ENCODE results near the gene ANKRD13B. TPM values are rescaled to one million over a fixed set of nuclear protein-coding genes. Genes with fewer than 3 reads are reported as not detected.

The ANKRD13B gene
- total and polyA plus RNA-seq, 2 of the 13 experiments (the other 11 are each of a cell fraction or from before 2014, with no cell fraction given) = 1.7 to 1.8 TPM

GRCh38 chr17:29617481-29618271 is 24.7 kb downstream of the ANKRD13B start (continued):
- TF ChIP-seq NFAT5 (CRISPR knock-in tag; IDR thresholded peaks at IDR 0.05) = 0 out of 2 replicates have a peak, but pooled peaks have one; percentile 24
- no peak for TF ChIP-seq ZIK1 (CRISPR knock-in tag; IDR thresholded peaks at IDR 0.05; ENCODE audit: borderline replicate concordance, low read depth)
- peak; percentile 69 for TF ChIP-seq STAG1 (CRISPR knock-in tag; IDR thresholded peaks at IDR 0.05)
- TF ChIP-seq GATAD1 (CRISPR knock-in tag; IDR thresholded peaks at IDR 0.05) = peak; percentile 15; the same call in 1 of the 2 replicates

Measured in HepG2 (cell line).